SK-N-SH (cell line): ENCODE measurements around the gene CDCP2.

Experiments
- CHD2 ChIP-seq: fragments of 150-350 bp; IDR thresholded peaks from 2 replicates; pipeline ENCODE4 v1.6.1; 2018; ENCODE audit warnings: low read length; ENCODE audit not compliant: partially characterized antibody
- CTCF ChIP-seq: fragments of 200-600 bp; sonication (generic); IDR thresholded peaks from 2 replicates; pipeline ENCODE4 v1.6.1; 2017; ENCODE audit warnings: antibody characterized with exemption, mild to moderate bottlenecking, moderate library complexity
- EP300 ChIP-seq, 2 experiments: IDR thresholded peaks; 2 replicates each; pipeline versions ENCODE4 v1.4.0 to v1.6.1; 2012; ENCODE audit warnings: borderline replicate concordance in 1 of 2, low read depth in 1 of 2, low read length in 1 of 2
- EZH2phosphoT487 ChIP-seq: fragments of 200-600 bp; sonication (generic); IDR thresholded peaks from 2 replicates; pipeline ENCODE4 v1.6.1; 2017; ENCODE audit warnings: low read depth, mixed run types, mild to moderate bottlenecking, antibody characterized with exemption, moderate library complexity, borderline replicate concordance
- GABPA ChIP-seq: IDR thresholded peaks from 2 replicates; pipeline ENCODE4 v1.4.0; 2012; ENCODE audit warnings: low read depth, mild to moderate bottlenecking
- MAX ChIP-seq: IDR thresholded peaks from 2 replicates; pipeline ENCODE4 v1.4.0; 2012; ENCODE audit warnings: low read depth
- POLR2AphosphoS5 ChIP-seq: IDR thresholded peaks from 2 replicates; pipeline ENCODE4 v1.6.1; 2012; ENCODE audit warnings: low read depth, low read length
- REST ChIP-seq: IDR thresholded peaks from 2 replicates; pipeline ENCODE4 v1.6.1; 2012; ENCODE audit warnings: mild to moderate bottlenecking, low read depth, low read length, moderate library complexity
- RFX5 ChIP-seq: IDR thresholded peaks from 2 replicates; pipeline ENCODE4 v1.6.1; 2012; ENCODE audit warnings: mild to moderate bottlenecking, improper control_type of control experiment, low read length
- SIN3A ChIP-seq: IDR thresholded peaks from 2 replicates; pipeline ENCODE4 v1.6.1; 2012; ENCODE audit warnings: low read depth, mild to moderate bottlenecking, low read length, moderate library complexity, borderline replicate concordance
- TAF1 ChIP-seq: IDR thresholded peaks from 2 replicates; pipeline ENCODE4 v1.6.1; 2012; ENCODE audit warnings: low read depth, mild to moderate bottlenecking, low read length, moderate library complexity, borderline replicate concordance
- TEAD4 ChIP-seq: IDR thresholded peaks from 2 replicates; pipeline ENCODE4 v1.4.0; 2012; ENCODE audit warnings: mild to moderate bottlenecking, borderline replicate concordance; ENCODE audit not compliant: insufficient read depth
- USF1 ChIP-seq: IDR thresholded peaks from 2 replicates; pipeline ENCODE4 v1.4.0; 2012; ENCODE audit warnings: low read depth, borderline replicate concordance

- TF ChIP-seq POLR2AphosphoS5 (no peak), RFX5 (no peak), GABPA (no peak), TAF1 (no peak), CTCF (no peak), USF1 (no peak), TEAD4 (no peak), CHD2 (no peak), SIN3A (no peak), EP300 (IDR thresholded peaks at IDR 0.05; ENCODE audit: borderline replicate concordance in 1 of 2, low read depth in 1 of 2, low read length in 1 of 2) (no peak), MAX (no peak), REST (no peak), EZH2phosphoT487 (no peak)
Measured at GRCh38 chr1:54112705-54113368, 40.0 kb downstream of the CDCP2 start.
